ENCODE results near the gene SV2B. TPM values are rescaled to one million over a fixed set of nuclear protein-coding genes. Genes with fewer than 3 reads are reported as not detected.

SV2B gene
- total and polyA plus RNA-seq, 2 experiments from 2014 or later = 0.06 to 0.76 TPM

- no peak for ATAC-seq
- no peaks in the 10 kb centered on the region for H4K20me1 ChIP-seq (replicated peaks; ENCODE audit: insufficient read depth)
- TF ChIP-seq, protein P1, sequence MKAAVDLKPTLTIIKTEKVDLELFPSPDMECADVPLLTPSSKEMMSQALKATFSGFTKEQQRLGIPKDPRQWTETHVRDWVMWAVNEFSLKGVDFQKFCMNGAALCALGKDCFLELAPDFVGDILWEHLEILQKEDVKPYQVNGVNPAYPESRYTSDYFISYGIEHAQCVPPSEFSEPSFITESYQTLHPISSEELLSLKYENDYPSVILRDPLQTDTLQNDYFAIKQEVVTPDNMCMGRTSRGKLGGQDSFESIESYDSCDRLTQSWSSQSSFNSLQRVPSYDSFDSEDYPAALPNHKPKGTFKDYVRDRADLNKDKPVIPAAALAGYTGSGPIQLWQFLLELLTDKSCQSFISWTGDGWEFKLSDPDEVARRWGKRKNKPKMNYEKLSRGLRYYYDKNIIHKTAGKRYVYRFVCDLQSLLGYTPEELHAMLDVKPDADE (IDR thresholded peaks at IDR 0.05) = no peak
- no peak for TF ChIP-seq CTCF (conservative IDR thresholded peaks at IDR 0.05; ENCODE audit: low read depth in 2 of 2)
- TF ChIP-seq POLR2AphosphoS5 (IDR thresholded peaks at IDR 0.05; ENCODE audit: low read depth) = no peak
- TF ChIP-seq ZNF114 (CRISPR knock-in tag; IDR thresholded peaks at IDR 0.05) = no peak
- TF ChIP-seq CREB1 (CRISPR knock-in tag; IDR thresholded peaks at IDR 0.05; ENCODE audit: low read depth) = no peak
- no peak for TF ChIP-seq EZH2phosphoT487 (IDR thresholded peaks at IDR 0.05; ENCODE audit: unreplicated experiment)
- no peak for TF ChIP-seq NANOG (IDR thresholded peaks at IDR 0.05; ENCODE audit: borderline replicate concordance)
- TF ChIP-seq STAT1 (IDR thresholded peaks at IDR 0.05; ENCODE audit: unreplicated experiment) = no peak
- no peak for TF ChIP-seq EZH2 (IDR thresholded peaks at IDR 0.05; ENCODE audit: low read depth, unreplicated experiment)
- TF ChIP-seq, protein P2, sequence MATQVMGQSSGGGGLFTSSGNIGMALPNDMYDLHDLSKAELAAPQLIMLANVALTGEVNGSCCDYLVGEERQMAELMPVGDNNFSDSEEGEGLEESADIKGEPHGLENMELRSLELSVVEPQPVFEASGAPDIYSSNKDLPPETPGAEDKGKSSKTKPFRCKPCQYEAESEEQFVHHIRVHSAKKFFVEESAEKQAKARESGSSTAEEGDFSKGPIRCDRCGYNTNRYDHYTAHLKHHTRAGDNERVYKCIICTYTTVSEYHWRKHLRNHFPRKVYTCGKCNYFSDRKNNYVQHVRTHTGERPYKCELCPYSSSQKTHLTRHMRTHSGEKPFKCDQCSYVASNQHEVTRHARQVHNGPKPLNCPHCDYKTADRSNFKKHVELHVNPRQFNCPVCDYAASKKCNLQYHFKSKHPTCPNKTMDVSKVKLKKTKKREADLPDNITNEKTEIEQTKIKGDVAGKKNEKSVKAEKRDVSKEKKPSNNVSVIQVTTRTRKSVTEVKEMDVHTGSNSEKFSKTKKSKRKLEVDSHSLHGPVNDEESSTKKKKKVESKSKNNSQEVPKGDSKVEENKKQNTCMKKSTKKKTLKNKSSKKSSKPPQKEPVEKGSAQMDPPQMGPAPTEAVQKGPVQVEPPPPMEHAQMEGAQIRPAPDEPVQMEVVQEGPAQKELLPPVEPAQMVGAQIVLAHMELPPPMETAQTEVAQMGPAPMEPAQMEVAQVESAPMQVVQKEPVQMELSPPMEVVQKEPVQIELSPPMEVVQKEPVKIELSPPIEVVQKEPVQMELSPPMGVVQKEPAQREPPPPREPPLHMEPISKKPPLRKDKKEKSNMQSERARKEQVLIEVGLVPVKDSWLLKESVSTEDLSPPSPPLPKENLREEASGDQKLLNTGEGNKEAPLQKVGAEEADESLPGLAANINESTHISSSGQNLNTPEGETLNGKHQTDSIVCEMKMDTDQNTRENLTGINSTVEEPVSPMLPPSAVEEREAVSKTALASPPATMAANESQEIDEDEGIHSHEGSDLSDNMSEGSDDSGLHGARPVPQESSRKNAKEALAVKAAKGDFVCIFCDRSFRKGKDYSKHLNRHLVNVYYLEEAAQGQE (IDR thresholded peaks at IDR 0.05; ENCODE audit: unreplicated experiment) = no peak
- no peak for TF ChIP-seq JUNB (IDR thresholded peaks at IDR 0.05; ENCODE audit: unreplicated experiment)
- TF ChIP-seq, protein P3, sequence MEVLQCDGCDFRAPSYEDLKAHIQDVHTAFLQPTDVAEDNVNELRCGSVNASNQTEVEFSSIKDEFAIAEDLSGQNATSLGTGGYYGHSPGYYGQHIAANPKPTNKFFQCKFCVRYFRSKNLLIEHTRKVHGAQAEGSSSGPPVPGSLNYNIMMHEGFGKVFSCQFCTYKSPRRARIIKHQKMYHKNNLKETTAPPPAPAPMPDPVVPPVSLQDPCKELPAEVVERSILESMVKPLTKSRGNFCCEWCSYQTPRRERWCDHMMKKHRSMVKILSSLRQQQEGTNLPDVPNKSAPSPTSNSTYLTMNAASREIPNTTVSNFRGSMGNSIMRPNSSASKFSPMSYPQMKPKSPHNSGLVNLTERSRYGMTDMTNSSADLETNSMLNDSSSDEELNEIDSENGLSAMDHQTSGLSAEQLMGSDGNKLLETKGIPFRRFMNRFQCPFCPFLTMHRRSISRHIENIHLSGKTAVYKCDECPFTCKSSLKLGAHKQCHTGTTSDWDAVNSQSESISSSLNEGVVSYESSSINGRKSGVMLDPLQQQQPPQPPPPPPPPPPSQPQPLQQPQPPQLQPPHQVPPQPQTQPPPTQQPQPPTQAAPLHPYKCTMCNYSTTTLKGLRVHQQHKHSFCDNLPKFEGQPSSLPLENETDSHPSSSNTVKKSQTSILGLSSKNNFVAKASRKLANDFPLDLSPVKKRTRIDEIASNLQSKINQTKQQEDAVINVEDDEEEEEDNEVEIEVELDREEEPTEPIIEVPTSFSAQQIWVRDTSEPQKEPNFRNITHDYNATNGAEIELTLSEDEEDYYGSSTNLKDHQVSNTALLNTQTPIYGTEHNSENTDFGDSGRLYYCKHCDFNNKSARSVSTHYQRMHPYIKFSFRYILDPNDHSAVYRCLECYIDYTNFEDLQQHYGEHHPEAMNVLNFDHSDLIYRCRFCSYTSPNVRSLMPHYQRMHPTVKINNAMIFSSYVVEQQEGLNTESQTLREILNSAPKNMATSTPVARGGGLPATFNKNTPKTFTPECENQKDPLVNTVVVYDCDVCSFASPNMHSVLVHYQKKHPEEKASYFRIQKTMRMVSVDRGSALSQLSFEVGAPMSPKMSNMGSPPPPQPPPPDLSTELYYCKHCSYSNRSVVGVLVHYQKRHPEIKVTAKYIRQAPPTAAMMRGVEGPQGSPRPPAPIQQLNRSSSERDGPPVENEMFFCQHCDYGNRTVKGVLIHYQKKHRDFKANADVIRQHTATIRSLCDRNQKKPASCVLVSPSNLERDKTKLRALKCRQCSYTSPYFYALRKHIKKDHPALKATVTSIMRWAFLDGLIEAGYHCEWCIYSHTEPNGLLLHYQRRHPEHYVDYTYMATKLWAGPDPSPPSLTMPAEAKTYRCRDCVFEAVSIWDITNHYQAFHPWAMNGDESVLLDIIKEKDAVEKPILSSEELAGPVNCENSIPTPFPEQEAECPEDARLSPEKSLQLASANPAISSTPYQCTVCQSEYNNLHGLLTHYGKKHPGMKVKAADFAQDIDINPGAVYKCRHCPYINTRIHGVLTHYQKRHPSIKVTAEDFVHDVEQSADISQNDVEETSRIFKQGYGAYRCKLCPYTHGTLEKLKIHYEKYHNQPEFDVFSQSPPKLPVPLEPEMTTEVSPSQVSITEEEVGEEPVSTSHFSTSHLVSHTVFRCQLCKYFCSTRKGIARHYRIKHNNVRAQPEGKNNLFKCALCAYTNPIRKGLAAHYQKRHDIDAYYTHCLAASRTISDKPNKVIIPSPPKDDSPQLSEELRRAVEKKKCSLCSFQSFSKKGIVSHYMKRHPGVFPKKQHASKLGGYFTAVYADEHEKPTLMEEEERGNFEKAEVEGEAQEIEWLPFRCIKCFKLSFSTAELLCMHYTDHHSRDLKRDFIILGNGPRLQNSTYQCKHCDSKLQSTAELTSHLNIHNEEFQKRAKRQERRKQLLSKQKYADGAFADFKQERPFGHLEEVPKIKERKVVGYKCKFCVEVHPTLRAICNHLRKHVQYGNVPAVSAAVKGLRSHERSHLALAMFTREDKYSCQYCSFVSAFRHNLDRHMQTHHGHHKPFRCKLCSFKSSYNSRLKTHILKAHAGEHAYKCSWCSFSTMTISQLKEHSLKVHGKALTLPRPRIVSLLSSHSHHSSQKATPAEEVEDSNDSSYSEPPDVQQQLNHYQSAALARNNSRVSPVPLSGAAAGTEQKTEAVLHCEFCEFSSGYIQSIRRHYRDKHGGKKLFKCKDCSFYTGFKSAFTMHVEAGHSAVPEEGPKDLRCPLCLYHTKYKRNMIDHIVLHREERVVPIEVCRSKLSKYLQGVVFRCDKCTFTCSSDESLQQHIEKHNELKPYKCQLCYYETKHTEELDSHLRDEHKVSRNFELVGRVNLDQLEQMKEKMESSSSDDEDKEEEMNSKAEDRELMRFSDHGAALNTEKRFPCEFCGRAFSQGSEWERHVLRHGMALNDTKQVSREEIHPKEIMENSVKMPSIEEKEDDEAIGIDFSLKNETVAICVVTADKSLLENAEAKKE (CRISPR knock-in tag; IDR thresholded peaks at IDR 0.05) = no peak
- TF ChIP-seq ZNF331 (CRISPR knock-in tag; IDR thresholded peaks at IDR 0.05; ENCODE audit: low read depth) = no peak
Measured at GRCh38 chr15:91117375-91117774, 17.3 kb downstream of the SV2B start.

More at GRCh38 chr15:91117375-91117774, 17.3 kb downstream of the SV2B start:
- no peaks in the 10 kb centered on the region for H3K27me3 ChIP-seq (ENCODE audit: insufficient read depth)
- no peak overlapping the region for H3K4me3 ChIP-seq
- no peak overlapping the region for H3K4me2 ChIP-seq
- H3K4me1 ChIP-seq (ENCODE audit: insufficient read depth) = peaks cover 6% of the 10 kb centered on the region
- H3K27ac ChIP-seq (ENCODE audit: low read depth) = no peak overlapping the region
- H3K9me2 ChIP-seq (ENCODE audit: insufficient read depth) = no peaks in the 10 kb centered on the region
- no peaks in the 10 kb centered on the region for H3K27me3 Mint-ChIP-seq (ENCODE audit: insufficient read depth, low read depth, poor library complexity)
- H3K27ac Mint-ChIP-seq = no peak overlapping the region
- no peak overlapping the region for H3K4me3 Mint-ChIP-seq
- H3K79me2 ChIP-seq (replicated peaks; ENCODE audit: insufficient read depth) = no peaks in the 10 kb centered on the region
- no peaks in the 10 kb centered on the region for H3K36me3 ChIP-seq (ENCODE audit: insufficient read depth)
- DNase-seq (ENCODE audit: low spot score) = no peak
- H3K9me3 Mint-ChIP-seq = peaks cover 3% of the 10 kb centered on the region; the same call in 1 of the 3 replicates
- no peak overlapping the region for H2AFZ ChIP-seq
- H3K4me1 Mint-ChIP-seq = peaks cover 5% of the 10 kb centered on the region
- no peaks in the 10 kb centered on the region for H3F3A ChIP-seq (replicated peaks; ENCODE audit: low read depth)
- H3K36me3 Mint-ChIP-seq (ENCODE audit: low read depth) = no peaks in the 10 kb centered on the region
